Osteoblast (primary cell): Measurements from ENCODE around the gene RAB12. TPM values are rescaled to one million over a fixed set of nuclear protein-coding genes. Genes with fewer than 3 reads are reported as not detected.
A peak's percentile ranks its signal among the peaks of the same experiment; 100 is the strongest.

Source experiments
- DNase-seq: peaks from one replicate; pipeline ENCODE4 v3.0.0; 2011; ENCODE audit warnings: low spot score, mixed read lengths; ENCODE audit not compliant: insufficient read length; ENCODE audit errors: missing footprints
- H2AFZ ChIP-seq: 2 replicates; pipeline ENCODE4 v1.6.0; 2011; ENCODE audit warnings: mild to moderate bottlenecking, low read length
- H3K27ac ChIP-seq: 2 replicates; pipeline ENCODE4 v1.5.1; 2011; ENCODE audit warnings: mild to moderate bottlenecking, low read depth, low read length, moderate library complexity
- H3K27me3 ChIP-seq: 2 replicates; pipeline ENCODE4 v1.6.0; 2012; ENCODE audit warnings: mild to moderate bottlenecking, control low read depth, inconsistent platforms, low read length, moderate library complexity; ENCODE audit not compliant: insufficient read depth
- H3K36me3 ChIP-seq: 2 replicates; pipeline ENCODE4 v1.5.1; 2011; ENCODE audit warnings: mild to moderate bottlenecking, low read length, control low read depth, moderate library complexity; ENCODE audit not compliant: insufficient read depth
- H3K4me1 ChIP-seq: 2 replicates; pipeline ENCODE4 v1.5.1; 2011; ENCODE audit warnings: mild to moderate bottlenecking, low read length, control low read depth, moderate library complexity; ENCODE audit not compliant: insufficient read depth
- H3K4me2 ChIP-seq: 2 replicates; pipeline ENCODE4 v1.6.0; 2011; ENCODE audit warnings: mild to moderate bottlenecking, low read length; ENCODE audit not compliant: insufficient read depth
- H3K4me3 ChIP-seq: fragments of 200-600 bp; sonication (generic); 3 replicates; pipeline ENCODE4 v1.5.1; 2012; ENCODE audit warnings: mild to moderate bottlenecking, low read length, inconsistent platforms; ENCODE audit not compliant: insufficient read depth
- H3K79me2 ChIP-seq: 2 replicates; pipeline ENCODE4 v1.6.0; 2012; ENCODE audit warnings: mild to moderate bottlenecking, low read length, control low read depth, inconsistent platforms; ENCODE audit not compliant: insufficient read depth
- H3K9me3 ChIP-seq: 2 replicates; pipeline ENCODE4 v1.5.1; 2011; ENCODE audit warnings: low read depth, low read length, control low read depth
- H4K20me1 ChIP-seq: 2 replicates; pipeline ENCODE4 v1.6.0; 2012; ENCODE audit warnings: mild to moderate bottlenecking, low read length, control low read depth; ENCODE audit not compliant: insufficient read depth
- total RNA-seq: library from RNA; depleted of rRNA; stranded (reverse); fragments of >200 nt; gene quantifications from 2 replicates; pipeline ENCODE4 v1.2.3, GENCODE V29; 2012
- TF ChIP-seq, protein P1 (sequence below): IDR thresholded peaks from 2 replicates; pipeline ENCODE4 v1.5.1; 2011; ENCODE audit warnings: mild to moderate bottlenecking, low read depth, low read length, moderate library complexity; ENCODE audit errors: extremely low read depth

The RAB12 gene
- total RNA-seq, 1 donor, result 49.2 TPM

DNA sequence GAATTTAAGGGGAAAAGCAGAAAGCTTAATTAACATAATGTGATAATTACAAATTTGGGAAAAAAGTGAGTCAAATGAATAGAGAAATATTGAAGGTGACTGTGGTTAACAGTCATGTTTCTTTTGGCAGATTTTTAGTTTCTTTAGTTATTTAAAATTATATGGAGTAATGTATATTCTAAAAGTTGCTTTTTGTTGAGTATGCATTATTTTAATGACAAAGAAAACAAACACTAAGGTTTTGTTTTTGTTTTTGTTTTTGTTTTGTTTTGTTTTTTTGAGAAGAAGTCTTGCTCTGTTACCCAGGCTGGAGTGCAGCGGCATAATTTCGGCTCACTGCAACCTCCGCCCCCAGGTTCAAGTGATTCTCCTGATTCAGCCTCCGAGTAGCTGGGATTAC lies 65.8 kb downstream of the RAB12 start:
- TF ChIP-seq, protein P1, sequence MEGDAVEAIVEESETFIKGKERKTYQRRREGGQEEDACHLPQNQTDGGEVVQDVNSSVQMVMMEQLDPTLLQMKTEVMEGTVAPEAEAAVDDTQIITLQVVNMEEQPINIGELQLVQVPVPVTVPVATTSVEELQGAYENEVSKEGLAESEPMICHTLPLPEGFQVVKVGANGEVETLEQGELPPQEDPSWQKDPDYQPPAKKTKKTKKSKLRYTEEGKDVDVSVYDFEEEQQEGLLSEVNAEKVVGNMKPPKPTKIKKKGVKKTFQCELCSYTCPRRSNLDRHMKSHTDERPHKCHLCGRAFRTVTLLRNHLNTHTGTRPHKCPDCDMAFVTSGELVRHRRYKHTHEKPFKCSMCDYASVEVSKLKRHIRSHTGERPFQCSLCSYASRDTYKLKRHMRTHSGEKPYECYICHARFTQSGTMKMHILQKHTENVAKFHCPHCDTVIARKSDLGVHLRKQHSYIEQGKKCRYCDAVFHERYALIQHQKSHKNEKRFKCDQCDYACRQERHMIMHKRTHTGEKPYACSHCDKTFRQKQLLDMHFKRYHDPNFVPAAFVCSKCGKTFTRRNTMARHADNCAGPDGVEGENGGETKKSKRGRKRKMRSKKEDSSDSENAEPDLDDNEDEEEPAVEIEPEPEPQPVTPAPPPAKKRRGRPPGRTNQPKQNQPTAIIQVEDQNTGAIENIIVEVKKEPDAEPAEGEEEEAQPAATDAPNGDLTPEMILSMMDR, result no peak
- H3K9me3 ChIP-seq, result no peaks in the 10 kb centered on the region
- no peaks in the 10 kb centered on the region for H3K36me3 ChIP-seq
- no peaks in the 10 kb centered on the region for H3K4me1 ChIP-seq
- H2AFZ ChIP-seq, result no peak overlapping the region
- H3K27ac ChIP-seq, result no peak overlapping the region
- H3K79me2 ChIP-seq, result no peaks in the 10 kb centered on the region
- H4K20me1 ChIP-seq, result no peaks in the 10 kb centered on the region
- H3K4me3 ChIP-seq, result no peak overlapping the region
- H3K4me2 ChIP-seq, result no peak overlapping the region
- DNase-seq, result no peak
- no peaks in the 10 kb centered on the region for H3K27me3 ChIP-seq

GRCh38 chr18:8681196-8681595 lies 72.0 kb downstream of the RAB12 start:
- no peak overlapping the region for H3K4me2 ChIP-seq
- no peaks in the 10 kb centered on the region for H3K79me2 ChIP-seq
- no peaks in the 10 kb centered on the region for H3K9me3 ChIP-seq
- H3K4me1 ChIP-seq, result no peaks in the 10 kb centered on the region
- no peak for DNase-seq
- H3K27ac ChIP-seq, result no peak overlapping the region
- no peak overlapping the region for H3K4me3 ChIP-seq
- no peaks in the 10 kb centered on the region for H3K36me3 ChIP-seq
- no peaks in the 10 kb centered on the region for H3K27me3 ChIP-seq
- no peaks in the 10 kb centered on the region for H4K20me1 ChIP-seq
- peak overlapping the region; percentile 10 for H2AFZ ChIP-seq
- TF ChIP-seq, protein P1, result no peak

GRCh38 chr18:8684577-8684976 lies 75.3 kb downstream of the RAB12 start:
- H2AFZ ChIP-seq, result no peak overlapping the region
- no peaks in the 10 kb centered on the region for H3K9me3 ChIP-seq

GRCh38 chr18:8685141-8685913 lies 76.1 kb downstream of the RAB12 start:
- H3K9me3 ChIP-seq, result no peaks in the 10 kb centered on the region
- H3K4me3 ChIP-seq, result no peak overlapping the region
- no peaks in the 10 kb centered on the region for H3K27me3 ChIP-seq
- no peaks in the 10 kb centered on the region for H4K20me1 ChIP-seq
- peak overlapping the region; percentile 21 for H3K4me2 ChIP-seq
- no peaks in the 10 kb centered on the region for H3K4me1 ChIP-seq
- H3K36me3 ChIP-seq, result no peaks in the 10 kb centered on the region
- no peak overlapping the region for H3K27ac ChIP-seq
- peak overlapping the region; percentile 67 for H2AFZ ChIP-seq
- DNase-seq, result peak; percentile 82
- H3K79me2 ChIP-seq, result no peaks in the 10 kb centered on the region
- TF ChIP-seq, protein P1, result no peak

More at GRCh38 chr18:8684577-8684976, 75.3 kb downstream of the RAB12 start:
- H3K27me3 ChIP-seq, result no peaks in the 10 kb centered on the region
- TF ChIP-seq, protein P1, result no peak
- no peaks in the 10 kb centered on the region for H3K36me3 ChIP-seq
- no peaks in the 10 kb centered on the region for H3K79me2 ChIP-seq
- no peak for DNase-seq
- no peak overlapping the region for H3K4me2 ChIP-seq
- H3K4me3 ChIP-seq, result no peak overlapping the region
- no peaks in the 10 kb centered on the region for H3K4me1 ChIP-seq
- no peak overlapping the region for H3K27ac ChIP-seq
- H4K20me1 ChIP-seq, result no peaks in the 10 kb centered on the region
